Measurements from ENCODE around the gene FAM163B.

DNA sequence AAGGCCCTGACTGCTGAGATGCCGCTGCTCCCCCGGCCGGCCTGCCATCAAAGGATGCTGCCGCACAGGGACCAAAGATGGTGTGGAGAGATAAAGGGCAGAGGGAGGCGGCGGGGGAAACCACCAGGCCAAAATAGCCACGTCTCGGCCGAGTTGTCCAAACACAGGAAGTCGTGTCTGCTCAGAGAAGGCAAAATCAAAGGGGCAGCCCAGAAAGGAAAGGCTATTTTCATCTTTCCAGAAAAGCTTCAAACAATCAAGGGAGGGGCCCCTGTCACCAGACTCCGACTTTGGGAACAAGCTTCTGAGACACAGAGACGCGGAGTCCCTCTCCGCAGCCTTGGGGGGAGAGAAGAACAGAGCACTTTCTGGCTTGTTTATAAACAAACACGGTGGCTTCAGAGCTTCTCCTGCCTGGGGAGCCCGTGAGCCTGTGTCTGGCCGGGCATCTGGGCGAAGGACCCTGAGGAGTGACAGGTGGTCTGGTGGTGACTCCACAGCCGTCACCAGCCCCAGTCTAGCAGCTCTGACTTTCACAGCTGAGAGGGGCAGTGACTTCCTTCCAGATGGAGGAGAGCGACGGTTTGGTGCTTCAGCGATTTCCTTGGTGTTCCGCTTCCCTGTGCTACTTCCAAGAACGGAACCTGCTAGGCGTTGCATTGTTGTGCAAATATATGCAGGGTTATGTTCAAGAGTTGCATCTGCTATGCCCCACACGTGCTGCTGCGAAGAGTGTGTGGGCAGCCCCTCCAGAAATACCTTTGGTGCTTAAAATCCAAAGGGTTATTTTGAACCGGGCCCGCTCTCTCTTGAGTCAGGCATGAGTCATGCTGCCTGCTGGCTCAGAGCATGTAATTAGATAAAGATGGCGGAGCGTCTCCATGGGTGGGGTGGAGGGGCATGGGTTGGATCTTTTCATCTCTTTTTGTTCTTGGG lies 50.7 kb downstream of the FAM163B start:
- TF ChIP-seq, protein P1, sequence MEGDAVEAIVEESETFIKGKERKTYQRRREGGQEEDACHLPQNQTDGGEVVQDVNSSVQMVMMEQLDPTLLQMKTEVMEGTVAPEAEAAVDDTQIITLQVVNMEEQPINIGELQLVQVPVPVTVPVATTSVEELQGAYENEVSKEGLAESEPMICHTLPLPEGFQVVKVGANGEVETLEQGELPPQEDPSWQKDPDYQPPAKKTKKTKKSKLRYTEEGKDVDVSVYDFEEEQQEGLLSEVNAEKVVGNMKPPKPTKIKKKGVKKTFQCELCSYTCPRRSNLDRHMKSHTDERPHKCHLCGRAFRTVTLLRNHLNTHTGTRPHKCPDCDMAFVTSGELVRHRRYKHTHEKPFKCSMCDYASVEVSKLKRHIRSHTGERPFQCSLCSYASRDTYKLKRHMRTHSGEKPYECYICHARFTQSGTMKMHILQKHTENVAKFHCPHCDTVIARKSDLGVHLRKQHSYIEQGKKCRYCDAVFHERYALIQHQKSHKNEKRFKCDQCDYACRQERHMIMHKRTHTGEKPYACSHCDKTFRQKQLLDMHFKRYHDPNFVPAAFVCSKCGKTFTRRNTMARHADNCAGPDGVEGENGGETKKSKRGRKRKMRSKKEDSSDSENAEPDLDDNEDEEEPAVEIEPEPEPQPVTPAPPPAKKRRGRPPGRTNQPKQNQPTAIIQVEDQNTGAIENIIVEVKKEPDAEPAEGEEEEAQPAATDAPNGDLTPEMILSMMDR (conservative IDR thresholded peaks at IDR 0.05 in 1 of 2, IDR thresholded peaks at IDR 0.05 in 1 of 2; ENCODE audit: low read depth in 1 of 2, low read length in 2 of 2), result no peak
- no peak for TF ChIP-seq EZH2 (IDR thresholded peaks at IDR 0.05; ENCODE audit: low read length, missing control alignments)
